ENCODE results near the gene JAKMIP1.

JAKMIP1 gene

DNA sequence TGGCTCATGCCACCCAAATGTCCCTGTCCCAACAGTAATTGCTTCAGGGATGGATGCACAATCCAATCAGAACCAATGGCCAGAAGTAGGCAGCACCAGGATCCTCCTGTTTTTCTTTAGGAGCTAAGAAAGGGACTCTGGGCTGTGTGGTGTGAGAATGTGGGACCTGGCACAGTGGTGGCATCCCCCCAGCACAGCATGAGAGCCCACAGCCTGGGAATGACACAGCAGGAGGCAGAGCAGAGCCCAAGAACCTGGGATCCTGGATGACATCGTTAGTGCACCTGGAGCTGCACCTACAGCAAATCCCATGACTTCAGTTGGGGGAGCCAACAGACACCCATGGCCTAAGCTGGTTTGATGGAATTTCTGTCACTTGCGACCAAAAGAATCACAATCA lies 111.4 kb downstream of the JAKMIP1 start:
- TF ChIP-seq, protein P1, sequence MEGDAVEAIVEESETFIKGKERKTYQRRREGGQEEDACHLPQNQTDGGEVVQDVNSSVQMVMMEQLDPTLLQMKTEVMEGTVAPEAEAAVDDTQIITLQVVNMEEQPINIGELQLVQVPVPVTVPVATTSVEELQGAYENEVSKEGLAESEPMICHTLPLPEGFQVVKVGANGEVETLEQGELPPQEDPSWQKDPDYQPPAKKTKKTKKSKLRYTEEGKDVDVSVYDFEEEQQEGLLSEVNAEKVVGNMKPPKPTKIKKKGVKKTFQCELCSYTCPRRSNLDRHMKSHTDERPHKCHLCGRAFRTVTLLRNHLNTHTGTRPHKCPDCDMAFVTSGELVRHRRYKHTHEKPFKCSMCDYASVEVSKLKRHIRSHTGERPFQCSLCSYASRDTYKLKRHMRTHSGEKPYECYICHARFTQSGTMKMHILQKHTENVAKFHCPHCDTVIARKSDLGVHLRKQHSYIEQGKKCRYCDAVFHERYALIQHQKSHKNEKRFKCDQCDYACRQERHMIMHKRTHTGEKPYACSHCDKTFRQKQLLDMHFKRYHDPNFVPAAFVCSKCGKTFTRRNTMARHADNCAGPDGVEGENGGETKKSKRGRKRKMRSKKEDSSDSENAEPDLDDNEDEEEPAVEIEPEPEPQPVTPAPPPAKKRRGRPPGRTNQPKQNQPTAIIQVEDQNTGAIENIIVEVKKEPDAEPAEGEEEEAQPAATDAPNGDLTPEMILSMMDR (conservative IDR thresholded peaks at IDR 0.05; ENCODE audit: low read depth, low read length), result no peak
- DNase-seq (ENCODE audit: low read depth), result no peak
- no peak overlapping the region for H3K4me3 ChIP-seq (ENCODE audit: low read depth, low read length)

DNA sequence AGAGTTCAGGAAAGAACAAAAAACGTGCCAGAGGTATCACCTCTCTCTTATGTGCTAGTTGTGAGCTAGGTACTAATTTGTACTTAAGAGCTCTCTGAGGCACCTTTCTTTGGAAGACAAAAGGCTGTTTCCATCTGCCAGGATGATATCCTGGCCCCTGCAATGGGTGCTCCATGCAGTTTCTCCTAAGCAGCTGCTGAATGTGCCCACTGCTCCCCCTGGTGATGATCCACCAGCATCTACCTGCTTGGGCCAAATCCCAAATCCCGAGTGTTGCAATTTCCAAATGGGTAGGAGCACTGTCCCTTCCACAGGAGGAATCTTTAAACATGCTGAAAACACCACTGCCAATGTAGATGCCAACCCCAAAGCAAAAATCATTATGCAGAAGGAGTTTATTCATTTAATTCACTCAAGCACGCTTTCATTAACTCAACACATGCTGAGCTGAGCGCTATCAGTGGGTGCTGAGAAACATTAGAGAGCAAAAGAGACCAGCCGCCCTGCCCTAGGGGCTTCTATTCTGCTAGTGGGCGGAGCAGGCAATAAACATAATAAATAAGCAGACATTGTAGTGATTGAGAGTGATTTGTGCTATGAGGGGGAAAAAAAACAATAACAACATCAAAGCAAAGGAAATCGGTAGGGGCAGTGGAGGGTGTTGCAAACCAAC lies 112.5 kb downstream of the JAKMIP1 start:
- DNase-seq (ENCODE audit: low read depth), result peak; percentile 26
- no peak overlapping the region for H3K4me3 ChIP-seq (ENCODE audit: low read depth, low read length)
- TF ChIP-seq, protein P1 (conservative IDR thresholded peaks at IDR 0.05; ENCODE audit: low read depth, low read length), result peak; percentile 36

DNA sequence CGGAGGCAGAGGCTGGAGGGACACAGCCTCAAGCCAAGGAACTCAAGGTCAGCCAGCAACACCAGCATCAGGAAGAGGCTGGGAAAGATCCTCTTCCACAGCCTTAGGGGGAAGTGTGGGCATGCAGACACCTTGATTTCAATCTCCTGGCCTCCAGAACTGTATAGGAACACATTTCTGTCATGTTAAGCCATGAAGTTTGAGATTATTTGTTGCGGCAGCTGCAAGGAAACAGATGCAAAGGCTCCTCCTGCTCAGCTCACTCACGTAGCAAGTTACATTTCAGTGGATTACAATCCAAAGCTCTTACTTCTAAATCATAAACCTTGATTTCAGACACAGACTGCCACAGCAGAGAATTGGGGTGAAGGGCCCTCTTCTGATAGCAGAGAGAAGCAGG lies 113.5 kb downstream of the JAKMIP1 start:
- H3K4me3 ChIP-seq (ENCODE audit: low read depth, low read length), result no peak overlapping the region
- TF ChIP-seq, protein P1 (conservative IDR thresholded peaks at IDR 0.05; ENCODE audit: low read depth, low read length), result no peak
- no peak for DNase-seq (ENCODE audit: low read depth)

DNA sequence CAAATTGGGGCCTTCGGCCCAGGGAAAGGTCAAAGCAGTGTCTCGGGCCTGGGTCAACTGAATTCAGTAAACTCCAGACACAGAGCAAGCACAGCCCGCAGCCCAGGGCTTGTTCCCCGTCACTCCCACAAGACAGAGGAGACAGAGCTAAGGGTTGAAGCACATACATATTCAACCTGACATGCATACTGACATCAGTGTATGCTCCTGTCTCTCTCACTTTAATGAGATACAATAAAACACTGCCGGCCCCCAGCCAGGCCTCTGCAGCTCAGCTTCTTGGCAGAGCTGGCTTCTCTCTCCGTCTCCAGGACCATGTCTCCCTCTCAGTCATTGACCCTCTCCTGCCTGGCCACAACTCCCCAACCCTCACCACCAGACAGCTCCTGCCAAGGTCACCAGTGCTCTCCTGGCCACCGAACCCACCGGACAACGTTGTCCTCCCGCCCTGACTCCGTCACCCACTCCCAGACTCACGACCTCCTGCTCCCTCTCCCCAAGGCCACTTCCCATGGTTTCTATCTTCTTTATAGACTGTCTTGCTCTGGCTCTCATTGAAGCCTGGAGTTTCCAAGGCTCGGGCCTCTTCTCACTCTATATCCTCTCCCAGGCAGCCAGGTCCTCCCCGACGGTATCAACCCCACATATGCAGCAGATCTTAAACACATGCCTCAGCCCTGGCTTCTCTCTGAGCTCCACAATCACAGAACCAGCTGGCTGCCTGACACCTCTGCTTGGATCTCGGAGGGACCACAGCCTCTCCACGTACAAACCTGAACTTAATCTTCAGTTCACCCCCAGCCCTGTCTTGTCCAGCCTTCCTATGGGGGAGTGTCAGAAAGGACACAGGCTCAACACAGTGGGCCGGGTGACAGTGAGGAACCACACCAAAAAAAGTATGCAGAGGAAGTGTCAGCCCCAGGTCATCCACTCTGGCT lies 114.4 kb downstream of the JAKMIP1 start:
- no peak for DNase-seq (ENCODE audit: low read depth)
- TF ChIP-seq, protein P1 (conservative IDR thresholded peaks at IDR 0.05; ENCODE audit: low read depth, low read length), result no peak
- H3K4me3 ChIP-seq (ENCODE audit: low read depth, low read length), result no peak overlapping the region

DNA sequence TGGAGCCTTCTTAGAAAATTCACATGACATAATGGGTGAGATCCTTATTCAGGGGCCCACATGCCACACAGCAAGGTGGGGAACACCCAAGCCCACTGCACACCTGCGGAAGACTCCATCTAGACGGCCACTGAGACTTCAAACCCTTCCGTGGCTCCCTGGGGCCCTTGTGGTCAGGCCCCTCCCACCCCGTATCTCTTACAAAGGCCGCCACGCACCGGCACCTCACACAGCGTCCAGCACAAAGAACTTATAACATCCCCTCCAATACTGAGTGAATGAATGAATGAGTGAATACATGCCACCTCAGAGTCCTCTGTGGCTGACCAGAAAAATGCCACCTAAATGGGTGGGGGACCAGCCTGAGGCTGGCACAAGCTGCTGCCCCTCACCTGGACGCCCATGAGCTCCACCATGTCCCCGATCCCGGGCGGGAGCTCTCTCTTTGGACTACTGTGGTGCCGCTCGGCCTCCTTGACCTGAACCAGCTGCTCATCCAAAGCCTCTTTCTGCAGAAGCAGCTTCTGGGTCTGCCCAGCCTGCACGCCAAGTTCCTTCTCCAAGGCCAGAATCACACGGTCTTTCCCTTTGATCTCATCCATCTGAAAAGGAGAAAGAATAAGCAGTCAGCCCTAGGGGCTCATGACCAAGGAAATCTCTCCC lies 115.2 kb downstream of the JAKMIP1 start:
- no peak for DNase-seq (ENCODE audit: low read depth)
- no peak overlapping the region for H3K4me3 ChIP-seq (ENCODE audit: low read depth, low read length)
- TF ChIP-seq, protein P1 (conservative IDR thresholded peaks at IDR 0.05; ENCODE audit: low read depth, low read length), result no peak

DNA sequence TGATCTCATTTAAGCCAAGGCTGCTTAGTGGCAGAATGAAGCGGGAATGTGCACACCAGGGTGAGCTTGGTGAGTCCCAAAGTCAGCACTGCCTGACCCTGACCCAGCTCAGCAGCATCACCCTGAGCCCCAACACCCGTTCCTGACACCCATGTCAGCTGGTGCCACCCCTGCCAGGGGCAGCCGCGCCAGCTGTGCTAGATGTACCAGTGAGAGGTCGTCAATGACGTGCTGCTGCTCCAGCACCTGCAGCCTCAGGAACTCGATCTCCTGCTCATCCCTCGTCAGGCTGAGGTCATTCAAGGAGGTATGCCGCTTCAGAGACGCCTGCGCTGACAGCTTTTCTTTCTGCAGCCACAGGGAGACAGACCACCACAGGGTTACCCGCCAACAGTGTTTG lies 120.4 kb downstream of the JAKMIP1 start:
- DNase-seq (ENCODE audit: low read depth), result no peak
- TF ChIP-seq, protein P1 (conservative IDR thresholded peaks at IDR 0.05; ENCODE audit: low read depth, low read length), result no peak
- H3K4me3 ChIP-seq (ENCODE audit: low read depth, low read length), result no peak overlapping the region

All from choroid plexus epithelial cell (primary cell).